Suppressor macrophage treated with lipopolysaccharide for 1 hour (primary cell): ENCODE measurements around the gene TEF.

Source experiments
- DNase-seq, 3 donors: peaks; one replicate each; pipeline ENCODE4 v3.0.0-alpha.2; 2020 to 2022

Gene TEF

DNA sequence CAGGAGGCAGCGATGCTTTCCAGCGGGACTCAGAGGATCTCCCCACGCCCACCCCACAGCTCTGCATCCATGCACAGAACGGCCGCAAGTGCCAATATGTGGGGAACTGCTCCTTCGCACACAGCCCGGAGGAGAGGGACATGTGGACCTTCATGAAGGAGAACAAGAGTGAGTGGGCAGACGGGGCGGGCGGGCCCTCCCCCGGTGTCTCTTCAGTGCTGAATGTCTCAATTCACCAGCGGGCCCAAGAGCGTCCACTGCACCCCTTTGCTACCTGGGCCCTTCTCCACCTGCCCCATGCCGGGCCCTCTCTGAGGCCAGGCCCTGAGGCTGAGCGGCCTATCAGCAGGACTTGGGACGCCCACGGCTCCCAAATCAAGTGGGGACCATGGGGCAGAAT lies 25.8 kb upstream of the TEF start:
- DNase-seq: no peak

DNA sequence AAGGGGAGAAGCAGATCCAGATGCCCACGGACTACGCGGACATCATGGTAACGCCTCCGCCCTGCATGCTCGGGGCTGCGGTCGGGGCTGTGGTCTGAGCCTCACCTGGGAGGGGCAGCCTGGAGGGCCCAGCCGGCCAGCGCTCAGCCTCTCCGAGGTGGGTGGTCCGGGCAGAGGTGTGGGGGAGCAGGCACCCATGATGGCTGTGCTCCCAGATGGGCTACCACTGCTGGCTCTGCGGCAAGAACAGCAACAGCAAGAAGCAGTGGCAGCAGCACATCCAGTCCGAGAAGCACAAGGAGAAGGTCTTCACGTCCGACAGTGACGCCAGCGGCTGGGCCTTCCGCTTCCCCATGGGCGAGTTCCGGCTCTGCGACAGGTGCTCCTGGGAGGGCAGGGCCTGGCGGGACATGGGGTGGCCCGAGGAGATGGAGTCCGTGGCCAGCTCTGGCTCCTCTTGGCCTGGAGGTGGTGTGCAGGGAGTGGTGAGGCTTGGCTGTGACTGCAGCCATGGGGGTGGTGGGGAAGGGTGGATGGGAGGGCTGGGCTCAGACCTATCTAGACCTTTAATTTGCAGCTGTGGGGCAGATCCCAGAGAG lies 25.2 kb upstream of the TEF start:
- DNase-seq: no peak

GRCh38 chr22:41357191-41357590 lies 24.6 kb upstream of the TEF start:
- DNase-seq: no peak

- no peak for DNase-seq
Observed at GRCh38 chr22:41358927-41359326, 22.8 kb upstream of the TEF start.

- no peak for DNase-seq
Observed at GRCh38 chr22:41359376-41359775, 22.4 kb upstream of the TEF start.

GRCh38 chr22:41360126-41360525 lies 21.6 kb upstream of the TEF start:
- no peak for DNase-seq

DNA sequence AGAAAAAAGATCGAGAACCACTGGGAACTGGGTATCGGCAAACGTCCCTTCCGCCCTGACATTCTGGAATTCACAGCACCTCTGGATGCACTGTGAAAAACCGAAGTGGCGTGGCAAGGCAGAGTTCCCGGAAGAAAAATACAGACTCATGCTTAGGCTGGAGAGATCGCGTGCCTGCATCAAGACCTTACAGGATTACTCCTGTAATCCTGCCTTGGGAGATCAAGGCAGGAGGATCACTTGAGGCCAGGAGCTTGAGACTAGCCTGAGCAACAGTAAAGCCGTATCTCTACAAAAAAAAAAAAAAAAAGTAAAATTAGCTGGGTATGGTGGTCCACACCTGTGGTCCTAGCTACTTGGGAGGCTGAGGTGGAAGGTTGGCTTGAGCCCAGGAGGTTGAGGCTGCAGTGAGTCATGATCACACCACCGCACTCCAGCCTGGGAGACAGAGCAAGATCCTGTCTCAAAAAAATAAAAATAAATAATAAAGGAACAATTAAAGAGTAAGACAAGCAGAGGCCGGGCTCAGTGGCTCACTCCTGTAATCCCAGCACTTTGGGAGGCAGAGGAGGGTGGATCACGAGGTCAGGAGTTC lies 19.9 kb upstream of the TEF start:
- DNase-seq: no peak

- DNase-seq: no peak
Observed at GRCh38 chr22:41362615-41363014, 19.1 kb upstream of the TEF start.

GRCh38 chr22:41364233-41364632 lies 17.5 kb upstream of the TEF start:
- DNase-seq: no peak

- DNase-seq: no peak
Observed at GRCh38 chr22:41364955-41365354, 16.8 kb upstream of the TEF start.

- no peak for DNase-seq
Observed at GRCh38 chr22:41365425-41365824, 16.3 kb upstream of the TEF start.

GRCh38 chr22:41366323-41367029 lies 15.3 kb upstream of the TEF start:
- DNase-seq: no peak

DNA sequence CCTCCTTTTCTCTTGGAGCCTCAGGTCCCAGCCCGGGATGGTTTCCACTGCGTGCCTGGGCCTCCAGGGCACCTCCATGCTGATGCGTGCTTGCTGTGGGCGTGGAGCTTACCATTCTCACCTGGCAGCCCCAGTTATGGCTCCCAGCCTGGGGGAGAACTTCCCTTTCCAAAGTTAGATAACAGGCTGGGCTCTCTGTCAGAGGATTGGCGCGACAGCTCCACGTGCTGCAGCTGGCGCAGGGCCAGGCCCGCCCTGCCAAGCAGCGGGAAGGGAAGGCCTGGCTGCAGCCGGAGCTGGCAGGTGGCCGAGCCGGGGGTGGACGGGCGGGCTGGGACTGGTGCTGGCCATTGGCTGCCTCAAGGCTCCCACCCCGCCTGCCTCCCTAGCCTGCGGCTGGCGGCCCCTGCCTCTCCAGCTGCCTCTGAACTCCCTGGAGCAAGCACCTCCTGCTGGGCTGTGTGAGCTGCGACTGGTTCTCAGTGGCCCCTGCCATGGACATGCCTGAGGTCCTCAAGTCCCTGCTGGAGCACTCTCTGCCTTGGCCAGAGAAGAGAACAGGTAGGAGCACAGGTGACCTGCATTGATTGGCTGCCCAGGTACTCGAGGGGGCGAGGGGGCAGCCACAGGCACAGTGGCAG lies 14.6 kb upstream of the TEF start:
- DNase-seq: peak; percentile 80 to 94 (median 86)

- DNase-seq: no peak
Observed at GRCh38 chr22:41367680-41368542, 13.8 kb upstream of the TEF start.

DNA sequence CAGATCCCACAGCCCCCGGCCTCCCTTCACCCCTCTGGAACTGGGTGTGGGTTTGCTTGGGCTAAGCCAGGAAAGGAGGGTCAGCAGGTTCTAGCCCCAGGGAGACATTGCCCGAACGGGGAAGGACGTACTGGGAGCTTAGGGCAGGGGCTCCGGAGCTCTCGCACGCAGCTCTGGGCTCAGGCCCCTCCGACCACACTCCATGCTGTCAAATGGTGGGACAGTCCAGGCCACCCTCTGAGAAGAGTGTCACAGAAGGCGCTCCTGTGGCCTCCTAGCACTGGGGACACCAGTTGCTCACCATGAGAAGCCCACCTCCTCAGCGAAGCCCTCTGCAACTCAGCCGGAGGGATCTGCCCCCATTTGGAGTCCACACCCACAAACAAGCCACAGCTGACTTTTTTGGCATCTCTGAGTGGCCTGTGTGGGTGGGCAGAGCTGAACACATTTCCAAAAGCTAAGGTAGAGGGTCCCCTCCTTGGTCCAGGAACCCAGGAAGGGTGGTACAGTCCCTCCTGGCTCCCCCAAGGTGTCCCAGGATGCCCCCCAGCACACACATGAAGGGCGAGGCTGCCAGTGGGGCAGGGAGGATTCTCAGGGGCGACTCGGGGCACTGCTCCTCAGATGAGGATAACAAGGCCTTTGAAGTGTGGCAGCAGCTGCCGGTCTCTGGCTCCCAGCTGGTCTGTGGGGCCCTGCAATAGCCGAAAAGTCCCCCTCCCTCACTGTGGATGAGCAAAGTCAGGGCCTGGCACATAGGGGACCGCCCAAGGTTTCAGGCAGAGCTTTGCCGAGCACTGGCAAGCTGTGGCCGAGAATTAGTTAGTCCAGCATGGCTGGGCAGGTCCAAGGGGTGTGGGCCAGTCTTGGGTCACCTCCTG lies 13.0 kb upstream of the TEF start:
- DNase-seq: no peak

GRCh38 chr22:41369424-41369745 lies 12.4 kb upstream of the TEF start:
- DNase-seq: no peak

DNA sequence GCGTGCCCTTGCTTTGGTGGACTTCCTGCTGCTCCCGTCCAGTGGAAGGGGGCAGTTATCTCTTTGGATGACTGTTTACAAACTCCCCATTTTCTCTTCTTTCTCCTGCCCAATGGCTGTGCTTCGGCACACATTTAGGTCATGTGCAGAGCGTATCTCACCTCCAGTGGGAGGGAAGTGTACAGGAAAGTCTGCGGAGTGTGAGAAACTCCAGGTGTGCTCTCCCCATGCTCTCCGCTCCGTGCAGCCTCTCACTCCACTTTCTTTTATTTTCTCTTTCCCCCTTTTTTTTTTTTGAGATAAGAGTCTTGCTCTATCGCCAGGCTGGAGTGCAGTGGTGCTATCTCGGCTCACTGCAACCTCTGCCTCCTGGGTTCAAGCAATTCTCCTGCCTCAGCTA lies 11.9 kb upstream of the TEF start:
- DNase-seq: no peak

DNA sequence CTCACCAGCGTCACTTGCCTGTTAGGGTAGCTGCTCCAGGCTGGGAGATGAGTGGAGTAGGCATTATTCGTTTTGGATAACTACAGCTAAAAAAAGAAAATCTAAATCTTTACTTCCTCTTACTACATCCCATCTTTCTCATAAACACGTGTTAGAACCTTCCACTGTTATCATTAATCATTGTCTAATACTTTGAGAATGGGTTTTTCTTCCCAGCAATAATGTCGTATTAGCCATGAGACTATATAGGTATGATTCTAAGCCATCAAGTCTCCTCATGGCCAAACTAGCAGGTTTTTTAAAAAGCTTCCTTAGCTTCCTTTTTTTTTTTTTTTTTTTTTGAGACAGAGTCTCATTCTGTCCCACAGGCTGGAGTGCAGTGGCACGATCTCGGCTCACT lies 3.9 kb upstream of the TEF start:
- peak; percentile 11 to 27 (median 21) for DNase-seq

GRCh38 chr22:41380993-41381328 lies 781 bp upstream of the TEF start:
- DNase-seq: peak; percentile 86 to 87 (median 86)

DNA sequence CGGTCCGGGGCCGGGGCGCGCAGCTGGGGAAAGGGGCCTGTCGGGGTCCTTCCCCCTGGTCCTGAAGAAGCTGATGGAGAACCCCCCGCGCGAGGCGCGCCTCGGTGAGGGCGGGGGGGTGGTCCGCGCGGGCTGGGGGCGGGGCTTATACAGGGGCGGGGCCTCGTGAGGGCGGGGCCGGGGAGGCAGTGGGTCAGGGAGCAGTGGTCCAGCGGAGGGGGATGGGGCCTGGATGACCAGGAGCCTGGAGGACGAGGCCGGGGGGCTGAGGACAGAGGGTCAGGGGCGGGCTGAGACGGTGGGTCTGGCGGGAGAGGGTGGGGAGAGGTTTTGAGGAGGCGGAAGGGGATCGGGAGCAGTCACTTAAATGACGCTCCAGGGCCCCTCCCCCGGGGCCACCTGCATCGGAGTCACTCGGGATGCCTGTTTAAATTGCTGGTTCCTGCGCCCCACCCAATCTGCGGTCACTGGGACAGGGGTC lies 396 bp downstream of the TEF start:
- DNase-seq: peak; percentile 29 to 81 (median 59)

DNA sequence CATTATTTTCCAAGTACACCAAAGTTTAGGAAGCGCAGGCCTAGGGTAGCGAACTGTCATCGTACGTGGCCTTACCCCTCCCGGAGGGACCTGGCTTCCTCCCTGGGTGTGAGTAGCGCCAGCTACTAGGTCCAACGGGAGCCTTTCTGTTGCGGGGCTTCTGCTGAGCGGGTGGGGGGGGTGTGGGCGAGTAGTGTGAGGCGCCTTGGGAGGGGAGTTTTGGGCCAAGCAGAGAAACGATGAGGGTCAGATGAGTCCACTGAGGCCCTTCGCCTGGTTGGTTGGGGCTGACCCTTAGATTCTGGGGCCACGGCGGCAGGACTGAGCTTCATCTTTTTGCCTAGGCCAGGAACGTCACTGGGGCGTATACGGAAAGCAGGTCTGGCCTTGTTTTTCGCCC lies 868 bp downstream of the TEF start:
- peak in 1 of 3 donors; percentile 3 for DNase-seq

- DNase-seq: no peak
Observed at GRCh38 chr22:41383085-41383484, 1.3 kb downstream of the TEF start.
